Measurements from ENCODE around the gene CCDC154.
"Not testable (repeated sequence)": the region's sequence is repeated elsewhere in the genome, so short reads cannot be mapped to it uniquely, and the experiment has no call there.

The CCDC154 gene

DNA sequence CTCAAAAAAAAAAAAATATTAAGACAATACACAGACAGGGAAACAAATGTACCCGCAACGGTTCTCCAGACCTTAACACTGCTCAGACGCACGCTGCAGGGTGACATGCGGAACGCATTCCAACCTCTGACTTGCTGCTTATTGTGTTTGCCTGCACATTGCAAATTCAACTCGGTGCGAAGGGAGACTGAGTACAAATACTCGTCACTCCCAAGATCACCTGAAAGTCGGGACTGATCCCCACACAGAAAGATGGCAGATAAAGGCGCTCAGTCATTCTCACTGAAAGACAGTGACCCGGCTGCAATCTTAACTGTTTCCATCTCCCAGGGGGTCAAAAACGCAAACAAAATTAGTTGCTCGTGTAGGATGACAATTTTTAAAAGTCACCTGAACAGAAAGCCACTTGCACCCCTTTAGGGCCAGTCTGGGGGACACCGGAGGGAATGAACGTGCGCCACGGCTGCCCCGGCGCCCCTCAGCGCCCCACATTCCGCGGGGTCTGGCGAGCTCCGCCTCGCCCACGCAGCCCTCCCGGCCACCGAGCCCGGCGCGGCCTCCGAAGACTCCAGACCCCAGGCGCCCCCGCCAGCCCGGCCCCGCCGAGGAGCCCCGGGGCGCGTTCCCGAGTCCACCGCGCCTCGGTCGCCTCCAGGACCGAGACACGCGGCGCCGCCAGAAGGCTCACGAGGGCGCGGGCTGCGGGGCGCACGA is 29.9 kb upstream of the CCDC154 start:
- no peak for DNase-seq

- no peak for DNase-seq
These were observed 28.6 kb upstream of the CCDC154 start for GRCh38 chr16:1472974-1473373.

- DNase-seq = peak; percentile 27
These were observed 27.3 kb upstream of the CCDC154 start for GRCh38 chr16:1471569-1472194.

DNA sequence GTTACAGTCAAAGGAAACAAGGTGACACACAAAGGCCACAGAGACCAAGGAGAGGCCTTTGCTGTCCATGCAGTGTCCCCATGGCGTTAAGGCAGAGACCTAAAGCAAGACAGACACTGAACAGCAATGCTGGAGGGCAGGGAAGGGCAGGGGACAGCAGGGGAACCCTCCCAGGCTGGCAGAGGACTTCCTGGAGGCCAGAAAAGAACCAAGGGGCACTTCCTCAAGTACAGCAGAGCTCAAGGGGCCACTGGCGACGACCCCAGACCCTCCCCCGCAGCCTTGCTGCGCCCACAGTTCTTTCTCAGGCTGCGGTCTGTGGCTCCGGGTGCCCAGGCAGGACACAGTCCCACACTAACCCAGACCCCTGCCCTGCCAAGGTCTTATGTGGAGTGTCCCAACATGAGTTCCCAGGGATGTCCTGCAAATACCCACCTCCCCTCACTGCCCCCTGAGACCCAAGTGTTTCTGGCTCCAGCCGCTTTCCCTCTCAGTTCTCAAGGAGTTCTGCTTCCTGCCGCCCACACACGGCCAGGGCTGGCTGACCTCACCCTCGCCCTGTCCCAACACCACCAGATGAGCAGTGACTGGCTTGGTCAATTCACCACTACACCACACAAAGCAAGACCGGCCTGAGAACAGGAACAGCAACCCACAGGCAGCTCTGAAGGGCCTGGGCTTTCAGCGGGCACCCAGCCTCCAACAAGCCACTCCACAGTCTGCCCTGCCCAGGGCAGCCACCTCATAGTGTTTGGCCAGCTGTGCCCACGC is 26.3 kb upstream of the CCDC154 start:
- DNase-seq = peak; percentile 98

GRCh38 chr16:1469693-1470201 is 25.4 kb upstream of the CCDC154 start:
- DNase-seq = peak; percentile 87

- not testable (repeated sequence) for DNase-seq
These were observed 24.8 kb upstream of the CCDC154 start for GRCh38 chr16:1469141-1469540.

DNA sequence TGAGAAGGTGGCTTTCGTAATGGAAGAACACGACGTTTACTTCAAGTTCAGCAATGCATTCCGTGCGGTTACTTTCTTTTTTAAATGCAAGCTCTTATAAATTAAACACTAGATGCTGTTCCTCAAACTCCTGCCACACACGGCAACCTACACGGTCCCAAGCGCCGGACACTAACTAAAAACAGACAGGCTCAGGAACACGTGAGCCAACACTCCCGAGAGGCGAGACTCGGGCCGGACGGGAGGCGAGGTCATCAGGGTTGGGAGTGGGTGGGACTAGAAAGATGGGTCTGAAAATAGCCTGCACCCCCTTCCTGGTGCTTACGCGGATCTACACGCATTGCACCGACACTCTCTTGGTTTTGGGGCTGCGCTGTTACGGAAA is 24.1 kb upstream of the CCDC154 start:
- DNase-seq = peak; percentile 64

GRCh38 chr16:1466968-1467521 is 22.7 kb upstream of the CCDC154 start:
- DNase-seq = peak; percentile 28

- no peak for DNase-seq
These were observed 21.7 kb upstream of the CCDC154 start for GRCh38 chr16:1466054-1466453.

DNA sequence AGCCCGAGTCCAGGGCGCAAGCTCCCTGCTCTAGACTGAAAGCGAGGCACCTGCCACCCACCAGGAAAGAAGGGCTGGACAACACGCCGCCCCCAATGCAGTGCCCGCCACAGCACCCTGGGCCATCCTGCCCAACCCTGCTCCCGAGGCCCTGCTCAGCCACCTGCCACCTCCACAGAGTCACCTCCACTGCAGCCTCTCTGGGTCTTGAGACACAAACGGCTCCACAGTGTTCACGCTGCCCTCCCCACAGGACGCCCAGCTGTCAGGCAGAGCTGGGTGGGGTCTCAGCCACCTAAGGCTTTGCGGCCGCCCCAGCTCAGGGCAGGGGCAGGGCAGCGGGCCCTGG is 21.2 kb upstream of the CCDC154 start:
- no peak for DNase-seq

GRCh38 chr16:1464894-1465566 is 20.7 kb upstream of the CCDC154 start:
- DNase-seq = no peak

GRCh38 chr16:1464196-1464893 is 20.0 kb upstream of the CCDC154 start:
- DNase-seq = no peak

GRCh38 chr16:1461146-1461545 is 16.8 kb upstream of the CCDC154 start:
- no peak for DNase-seq

DNA sequence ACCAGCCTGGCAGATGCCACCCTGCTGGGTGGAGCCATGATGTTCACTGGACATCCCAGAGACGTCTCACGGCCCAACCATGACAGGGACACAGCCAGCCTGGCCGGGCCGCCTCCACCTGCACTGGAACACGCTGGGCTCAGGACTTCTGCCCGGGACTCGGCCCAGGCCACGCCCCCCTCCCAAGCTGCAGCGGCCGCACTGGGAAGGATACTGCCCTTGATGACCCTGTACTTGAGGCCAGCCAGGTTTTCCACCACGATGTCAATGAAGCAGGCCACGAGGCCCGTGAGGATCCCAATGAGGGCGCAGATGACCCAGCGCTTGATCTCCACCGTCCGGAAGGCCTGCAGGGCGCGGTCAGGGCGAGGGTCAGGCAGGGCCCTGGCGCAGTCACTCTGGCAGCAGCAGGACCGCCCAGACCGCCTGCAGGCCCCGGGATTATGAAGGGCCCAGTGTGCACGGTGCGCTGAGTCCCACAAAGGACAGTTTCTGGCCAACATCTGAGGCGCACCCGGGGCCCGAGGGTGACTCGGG is 16.3 kb upstream of the CCDC154 start:
- no peak for DNase-seq

DNA sequence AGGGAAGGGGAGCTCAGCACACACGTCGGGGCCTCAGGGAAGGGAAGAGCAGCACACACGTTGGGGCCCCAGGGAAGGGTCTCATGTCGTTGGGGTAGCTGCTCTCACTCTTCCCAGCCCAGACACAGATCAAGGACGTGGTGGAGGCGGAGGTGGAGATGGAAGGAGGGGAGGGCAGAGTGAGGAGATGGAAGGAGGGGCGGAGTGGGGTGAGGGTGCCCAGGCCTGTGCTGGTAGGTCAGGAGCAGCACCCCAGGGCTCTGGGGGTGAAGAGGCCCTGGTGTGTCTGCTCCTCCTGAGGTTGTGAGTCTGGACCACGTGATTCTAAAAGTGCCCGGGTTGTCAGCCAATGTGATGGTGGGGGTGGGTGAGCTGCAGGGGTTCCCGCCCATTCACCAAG is 15.6 kb upstream of the CCDC154 start:
- no peak for DNase-seq

DNA sequence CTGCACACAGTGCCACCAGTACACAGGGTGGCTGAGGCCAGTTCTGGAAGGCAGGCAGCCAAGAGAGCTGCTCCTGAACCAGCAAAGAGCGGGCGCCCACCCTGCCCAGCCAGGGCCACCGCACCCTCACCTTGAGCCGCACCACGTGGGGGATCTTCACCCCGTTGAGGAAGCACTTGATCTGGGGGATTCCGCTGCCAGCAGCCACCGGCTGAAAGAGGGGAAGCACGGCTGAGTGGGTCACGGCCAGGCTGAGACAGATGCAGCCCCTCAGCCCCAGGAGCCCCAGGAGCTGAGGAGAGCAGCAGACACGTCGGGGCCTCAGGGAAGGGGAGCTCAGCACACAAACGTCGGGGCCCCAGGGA is 14.6 kb upstream of the CCDC154 start:
- no peak for DNase-seq

DNA sequence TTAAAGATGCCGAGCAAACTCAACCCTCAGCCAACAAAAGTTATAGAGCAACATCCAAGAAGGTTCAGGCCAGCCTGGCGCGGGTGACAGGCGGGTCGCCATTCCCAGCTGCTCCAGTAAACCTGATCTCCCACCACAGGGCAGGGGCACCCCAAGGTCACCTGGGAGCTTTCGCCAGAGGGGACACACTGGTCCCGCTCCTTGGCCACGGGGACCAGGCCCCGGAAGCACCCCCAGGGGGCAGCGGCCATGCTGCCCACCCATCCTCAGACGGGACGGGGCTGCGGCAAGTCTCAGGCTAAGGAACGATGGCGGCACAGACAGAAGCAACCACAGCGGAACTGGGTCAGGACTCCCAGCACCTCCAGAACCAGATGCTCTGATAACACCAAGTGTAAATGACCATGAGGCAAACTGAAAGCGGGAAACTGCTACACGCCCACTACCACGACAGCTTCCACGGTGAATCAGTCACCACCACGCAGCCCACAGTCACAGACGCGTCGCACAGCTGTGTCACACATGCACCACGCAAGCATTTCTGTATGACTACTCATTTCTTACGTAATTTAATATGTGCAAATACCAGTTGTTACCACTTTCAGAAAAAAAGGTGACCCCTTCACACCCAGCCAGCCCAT is 14.1 kb upstream of the CCDC154 start:
- peak; percentile 87 for DNase-seq

DNA sequence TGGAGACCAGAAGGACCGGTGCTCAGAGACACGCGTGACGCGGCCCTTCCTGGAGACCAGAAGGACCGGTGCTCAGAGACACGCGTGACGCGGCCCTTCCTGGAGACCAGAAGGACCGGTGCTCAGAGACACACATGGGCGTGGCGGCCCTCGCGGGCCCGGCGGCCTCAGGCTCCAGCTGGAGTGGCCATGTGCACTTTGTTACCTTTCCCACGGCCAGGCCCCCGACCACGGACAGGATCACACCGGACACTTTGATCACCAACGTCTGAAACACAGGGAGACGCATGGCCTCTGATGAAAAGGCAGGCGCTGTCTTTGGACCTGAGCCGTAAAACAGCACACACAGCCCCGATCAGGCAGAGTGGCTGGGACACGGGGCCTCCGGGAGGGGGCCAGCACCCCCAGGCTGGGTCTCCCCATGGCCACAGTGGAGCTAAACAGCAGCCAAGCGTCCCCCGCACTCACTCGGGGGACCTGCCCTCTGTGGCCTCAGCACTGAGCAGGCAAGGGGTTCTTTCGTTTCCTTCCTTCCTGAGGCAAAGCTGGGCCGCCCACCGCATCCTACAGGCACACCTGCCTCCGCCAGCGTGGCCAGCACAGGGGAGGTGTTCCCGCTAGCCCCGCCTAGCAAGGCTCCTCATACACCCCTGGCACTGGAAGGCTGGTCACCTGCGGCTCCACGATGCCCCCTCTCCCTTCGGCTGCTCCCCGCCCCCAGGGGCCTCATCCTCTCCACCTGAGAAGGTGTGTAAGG is 13.3 kb upstream of the CCDC154 start:
- no peak for DNase-seq

DNA sequence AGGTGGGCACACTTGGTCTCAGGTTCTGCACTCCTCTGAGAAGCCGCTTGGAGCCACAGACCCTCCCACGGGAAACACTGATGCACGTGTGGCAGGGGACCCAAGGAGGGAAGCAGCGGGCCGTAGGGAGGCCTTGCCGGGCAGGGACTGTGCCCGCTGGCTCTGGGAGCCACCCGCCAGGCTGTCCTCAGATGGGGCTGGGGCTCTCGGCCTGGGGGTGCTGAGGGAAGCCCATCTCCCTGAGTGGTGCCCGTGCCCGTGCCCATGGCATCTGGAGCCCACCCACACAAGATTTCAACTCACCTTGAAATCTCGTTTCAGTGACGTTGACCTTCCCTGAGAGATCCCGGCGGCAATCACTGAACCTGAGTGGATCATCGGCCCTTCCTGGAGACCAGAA is 12.6 kb upstream of the CCDC154 start:
- no peak for DNase-seq

DNA sequence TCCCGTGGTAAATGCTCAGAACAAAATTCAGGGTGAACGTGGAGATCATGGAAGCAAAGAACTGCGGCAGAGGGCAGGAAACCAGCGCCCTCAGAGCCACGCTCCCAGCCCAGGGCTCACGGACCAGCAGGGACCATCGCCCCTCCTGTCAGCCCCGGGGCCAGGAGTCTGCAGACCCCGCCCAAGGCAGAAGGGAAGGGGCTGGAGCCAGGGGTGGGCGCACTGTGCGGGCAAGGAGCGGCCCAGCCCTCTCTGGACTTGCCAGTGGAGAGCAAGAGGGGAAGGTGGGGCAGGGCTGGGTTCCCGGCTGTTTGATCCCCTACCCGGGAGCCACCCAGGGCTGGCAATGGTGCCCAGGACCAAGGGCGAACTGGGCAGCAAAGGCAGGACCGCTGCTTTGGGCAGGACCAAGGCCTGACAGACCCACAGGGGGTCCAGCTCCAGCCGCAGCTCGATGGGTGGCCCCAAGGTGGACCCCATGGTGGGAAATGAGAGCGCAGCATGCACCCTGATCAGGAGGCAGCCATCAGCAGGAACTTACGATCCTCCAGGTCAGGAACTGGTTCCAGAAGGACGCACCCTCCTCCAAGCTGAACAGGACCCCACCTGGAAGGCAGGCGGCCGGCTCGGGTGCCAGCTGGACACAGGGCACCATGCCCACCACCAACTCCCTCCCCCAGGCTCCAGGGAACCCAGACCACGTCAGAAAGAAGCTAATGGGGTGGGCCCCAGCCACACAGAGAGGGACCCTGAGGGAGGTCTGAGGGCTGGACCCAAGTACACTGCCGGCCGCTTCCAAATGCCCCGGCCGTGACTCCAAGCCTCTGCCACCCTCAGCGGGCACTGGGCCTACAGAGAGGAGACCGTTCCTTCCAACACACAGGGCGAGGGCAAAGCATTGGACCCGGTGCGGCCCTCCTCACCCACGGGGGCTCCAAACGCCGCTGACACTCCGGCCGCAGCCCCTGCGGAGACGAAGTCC is 11.1 kb upstream of the CCDC154 start:
- no peak for DNase-seq

All from inflammatory macrophage treated with lipopolysaccharide for 4 hours (primary cell).